HEK293 (cell line): ENCODE measurements around the gene ERN2.
A peak's percentile ranks its signal among the peaks of the same experiment; 100 is the strongest.

ENCODE experiments used
- FEZF1 ChIP-seq: fragments of 450-650 bp; formaldehyde crosslinking; IDR thresholded peaks from 2 replicates; pipeline ENCODE4 v1.5.1; 2016; ENCODE audit warnings: missing biosample characterization, missing genetic modification characterization
- GLIS1 ChIP-seq: fragments of 450-650 bp; formaldehyde crosslinking; IDR thresholded peaks from 2 replicates; pipeline ENCODE4 v1.5.1; 2016; ENCODE audit warnings: missing biosample characterization, missing genetic modification characterization
- KLF9 ChIP-seq: fragments of 450-650 bp; formaldehyde crosslinking; IDR thresholded peaks from 2 replicates; pipeline ENCODE4 v1.5.1; 2016; ENCODE audit warnings: missing biosample characterization, missing genetic modification characterization, low read depth
- MYNN ChIP-seq: fragments of 450-650 bp; formaldehyde crosslinking; IDR thresholded peaks from 2 replicates; pipeline ENCODE4 v1.5.1; 2016; ENCODE audit warnings: missing biosample characterization, missing genetic modification characterization, borderline replicate concordance
- REPIN1 ChIP-seq: fragments of 450-650 bp; formaldehyde crosslinking; IDR thresholded peaks from 2 replicates; pipeline ENCODE4 v1.5.1; 2017; ENCODE audit warnings: missing biosample characterization, missing genetic modification characterization, low read depth
- ZBTB17 ChIP-seq: fragments of 450-650 bp; formaldehyde crosslinking; IDR thresholded peaks from 2 replicates; pipeline ENCODE4 v1.5.1; 2016; ENCODE audit warnings: missing biosample characterization, missing genetic modification characterization
- ZFP3 ChIP-seq: fragments of 450-650 bp; formaldehyde crosslinking; IDR thresholded peaks from 2 replicates; pipeline ENCODE4 v1.5.1; 2016; ENCODE audit warnings: low read depth, missing biosample characterization, missing genetic modification characterization
- ZNF10 ChIP-seq: fragments of 450-650 bp; formaldehyde crosslinking; IDR thresholded peaks from 2 replicates; pipeline ENCODE4 v1.5.1; 2017; ENCODE audit warnings: missing biosample characterization, missing genetic modification characterization
- ZNF112 ChIP-seq: fragments of 450-650 bp; formaldehyde crosslinking; IDR thresholded peaks from 2 replicates; pipeline ENCODE4 v1.5.0; 2017; ENCODE audit warnings: missing biosample characterization, missing genetic modification characterization
- ZNF2 ChIP-seq: fragments of 450-650 bp; formaldehyde crosslinking; IDR thresholded peaks from 2 replicates; pipeline ENCODE4 v1.5.1; 2016; ENCODE audit warnings: missing biosample characterization, missing genetic modification characterization
- ZNF221 ChIP-seq: fragments of 450-650 bp; formaldehyde crosslinking; IDR thresholded peaks from 2 replicates; pipeline ENCODE4 v1.5.1; 2017; ENCODE audit warnings: missing biosample characterization, missing genetic modification characterization, borderline replicate concordance
- ZNF239 ChIP-seq: fragments of 450-650 bp; formaldehyde crosslinking; IDR thresholded peaks from 2 replicates; pipeline ENCODE4 v1.5.1; 2016; ENCODE audit warnings: missing biosample characterization, missing genetic modification characterization
- ZNF426 ChIP-seq: fragments of 450-650 bp; formaldehyde crosslinking; IDR thresholded peaks from 2 replicates; pipeline ENCODE4 v1.5.1; 2017; ENCODE audit warnings: missing biosample characterization, missing genetic modification characterization, mild to moderate bottlenecking, inconsistent platforms, moderate library complexity
- ZNF433 ChIP-seq: fragments of 450-650 bp; formaldehyde crosslinking; IDR thresholded peaks from 2 replicates; pipeline ENCODE4 v1.5.1; 2016; ENCODE audit warnings: missing biosample characterization, missing genetic modification characterization, low read depth
- ZNF501 ChIP-seq: fragments of 450-650 bp; formaldehyde crosslinking; IDR thresholded peaks from 2 replicates; pipeline ENCODE4 v1.5.1; 2016; ENCODE audit warnings: missing biosample characterization, missing genetic modification characterization
- ZNF623 ChIP-seq: fragments of 450-650 bp; formaldehyde crosslinking; IDR thresholded peaks from 2 replicates; pipeline ENCODE4 v1.5.1; 2016; ENCODE audit warnings: missing biosample characterization, missing genetic modification characterization
- ZNF629 ChIP-seq: fragments of 450-650 bp; formaldehyde crosslinking; IDR thresholded peaks from 2 replicates; pipeline ENCODE4 v1.5.1; 2017; ENCODE audit warnings: missing biosample characterization, missing genetic modification characterization
- TF ChIP-seq, protein P1 (sequence below): fragments of 450-650 bp; formaldehyde crosslinking; IDR thresholded peaks from 2 replicates; pipeline ENCODE4 v1.5.1; 2016; ENCODE audit warnings: missing biosample characterization, missing genetic modification characterization
- TF ChIP-seq, protein P2 (sequence below): fragments of 450-650 bp; formaldehyde crosslinking; IDR thresholded peaks from 2 replicates; pipeline ENCODE4 v1.5.1; 2016; ENCODE audit warnings: missing biosample characterization, missing genetic modification characterization
- TF ChIP-seq, protein P3 (sequence below): fragments of 450-650 bp; formaldehyde crosslinking; IDR thresholded peaks from 2 replicates; pipeline ENCODE4 v1.5.1; 2016; ENCODE audit warnings: missing biosample characterization, missing genetic modification characterization
- TF ChIP-seq, protein P4 (sequence below): fragments of 450-650 bp; formaldehyde crosslinking; IDR thresholded peaks from 2 replicates; pipeline ENCODE4 v1.5.1; 2016; ENCODE audit warnings: missing biosample characterization, missing genetic modification characterization
- TF ChIP-seq, protein P5 (sequence below): fragments of 450-650 bp; formaldehyde crosslinking; IDR thresholded peaks from 2 replicates; pipeline ENCODE4 v1.5.1; 2016; ENCODE audit warnings: missing biosample characterization, missing genetic modification characterization

Gene ERN2

DNA sequence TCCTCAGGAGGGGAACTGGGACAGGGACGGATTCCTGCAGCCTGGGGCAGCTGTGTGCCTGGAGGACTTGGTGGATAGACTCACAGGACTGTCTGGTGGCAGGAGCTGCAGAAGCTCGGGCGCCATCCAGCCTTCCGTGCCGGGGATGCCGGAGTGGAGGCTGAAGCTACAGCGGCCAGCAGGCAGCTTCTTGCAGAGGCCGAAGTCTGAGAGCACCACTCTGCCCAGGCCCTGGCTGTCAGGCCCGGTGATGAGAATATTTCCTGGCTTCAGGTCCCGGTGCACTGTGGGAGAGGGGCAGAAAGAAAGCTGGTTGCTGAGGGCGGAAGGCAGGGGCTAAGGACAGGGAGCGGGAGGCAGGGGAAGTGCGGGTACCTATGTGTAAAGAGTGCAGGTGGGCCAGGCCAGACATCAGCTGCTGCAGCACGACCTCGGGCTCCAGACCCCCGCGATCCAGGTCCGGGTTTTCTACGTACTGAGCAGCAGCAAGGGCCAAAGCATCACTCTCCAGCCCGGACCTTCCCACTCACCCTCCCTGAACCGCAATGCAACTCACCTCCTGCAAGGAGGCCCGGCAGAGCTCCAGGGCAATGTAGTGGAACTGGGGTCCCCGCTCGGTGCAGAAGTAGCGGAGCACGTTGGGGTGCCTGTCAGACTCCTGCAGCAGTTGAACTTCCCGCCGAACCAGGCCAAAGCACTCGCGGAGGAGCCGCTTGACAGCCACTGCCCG lies 18.2 kb downstream of the ERN2 start (continued):
- TF ChIP-seq REPIN1, result no peak
- peak; percentile 46; the same call in 1 of the 2 replicates for TF ChIP-seq ZNF10 (tag by site-specific recombination)
- no peak for TF ChIP-seq ZFP3 (tag by site-specific recombination)
- TF ChIP-seq, protein P1, sequence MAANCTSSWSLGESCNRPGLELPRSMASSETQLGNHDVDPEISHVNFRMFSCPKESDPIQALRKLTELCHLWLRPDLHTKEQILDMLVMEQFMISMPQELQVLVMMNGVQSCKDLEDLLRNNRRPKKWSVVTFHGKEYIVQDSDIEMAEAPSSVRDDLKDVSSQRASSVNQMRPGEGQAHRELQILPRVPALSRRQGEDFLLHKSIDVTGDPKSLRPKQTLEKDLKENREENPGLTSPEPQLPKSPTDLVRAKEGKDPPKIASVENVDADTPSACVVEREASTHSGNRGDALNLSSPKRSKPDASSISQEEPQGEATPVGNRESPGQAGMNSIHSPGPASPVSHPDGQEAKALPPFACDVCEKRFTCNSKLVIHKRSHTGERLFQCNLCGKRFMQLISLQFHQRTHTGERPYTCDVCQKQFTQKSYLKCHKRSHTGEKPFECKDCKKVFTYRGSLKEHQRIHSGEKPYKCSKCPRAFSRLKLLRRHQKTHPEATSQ (tag by site-specific recombination), result 0 out of 2 replicates have a peak, but pooled peaks have one; percentile 24
- peak; percentile 33; the same call in 1 of the 2 replicates for TF ChIP-seq GLIS1 (tag by site-specific recombination)
- TF ChIP-seq, protein P2, sequence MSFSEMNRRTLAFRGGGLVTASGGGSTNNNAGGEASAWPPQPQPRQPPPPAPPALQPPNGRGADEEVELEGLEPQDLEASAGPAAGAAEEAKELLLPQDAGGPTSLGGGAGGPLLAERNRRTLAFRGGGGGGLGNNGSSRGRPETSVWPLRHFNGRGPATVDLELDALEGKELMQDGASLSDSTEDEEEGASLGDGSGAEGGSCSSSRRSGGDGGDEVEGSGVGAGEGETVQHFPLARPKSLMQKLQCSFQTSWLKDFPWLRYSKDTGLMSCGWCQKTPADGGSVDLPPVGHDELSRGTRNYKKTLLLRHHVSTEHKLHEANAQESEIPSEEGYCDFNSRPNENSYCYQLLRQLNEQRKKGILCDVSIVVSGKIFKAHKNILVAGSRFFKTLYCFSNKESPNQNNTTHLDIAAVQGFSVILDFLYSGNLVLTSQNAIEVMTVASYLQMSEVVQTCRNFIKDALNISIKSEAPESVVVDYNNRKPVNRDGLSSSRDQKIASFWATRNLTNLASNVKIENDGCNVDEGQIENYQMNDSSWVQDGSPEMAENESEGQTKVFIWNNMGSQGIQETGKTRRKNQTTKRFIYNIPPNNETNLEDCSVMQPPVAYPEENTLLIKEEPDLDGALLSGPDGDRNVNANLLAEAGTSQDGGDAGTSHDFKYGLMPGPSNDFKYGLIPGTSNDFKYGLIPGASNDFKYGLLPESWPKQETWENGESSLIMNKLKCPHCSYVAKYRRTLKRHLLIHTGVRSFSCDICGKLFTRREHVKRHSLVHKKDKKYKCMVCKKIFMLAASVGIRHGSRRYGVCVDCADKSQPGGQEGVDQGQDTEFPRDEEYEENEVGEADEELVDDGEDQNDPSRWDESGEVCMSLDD (tag by site-specific recombination), result no peak
- TF ChIP-seq ZNF623, result no peak
- no peak for TF ChIP-seq ZNF221 (tag by site-specific recombination)
- no peak for TF ChIP-seq MYNN (tag by site-specific recombination)
- 0 out of 2 replicates have a peak, but pooled peaks have one; percentile 38 for TF ChIP-seq ZNF2 (tag by site-specific recombination)
- no peak for TF ChIP-seq ZNF501 (tag by site-specific recombination)
- TF ChIP-seq, protein P3, sequence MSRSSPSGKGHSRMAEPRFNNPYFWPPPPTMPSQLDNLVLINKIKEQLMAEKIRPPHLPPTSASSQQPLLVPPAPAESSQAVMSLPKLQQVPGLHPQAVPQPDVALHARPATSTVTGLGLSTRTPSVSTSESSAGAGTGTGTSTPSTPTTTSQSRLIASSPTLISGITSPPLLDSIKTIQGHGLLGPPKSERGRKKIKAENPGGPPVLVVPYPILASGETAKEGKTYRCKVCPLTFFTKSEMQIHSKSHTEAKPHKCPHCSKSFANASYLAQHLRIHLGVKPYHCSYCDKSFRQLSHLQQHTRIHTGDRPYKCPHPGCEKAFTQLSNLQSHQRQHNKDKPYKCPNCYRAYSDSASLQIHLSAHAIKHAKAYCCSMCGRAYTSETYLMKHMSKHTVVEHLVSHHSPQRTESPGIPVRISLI (tag by site-specific recombination), result no peak
- TF ChIP-seq ZNF426 (tag by site-specific recombination), result no peak
- TF ChIP-seq, protein P4, sequence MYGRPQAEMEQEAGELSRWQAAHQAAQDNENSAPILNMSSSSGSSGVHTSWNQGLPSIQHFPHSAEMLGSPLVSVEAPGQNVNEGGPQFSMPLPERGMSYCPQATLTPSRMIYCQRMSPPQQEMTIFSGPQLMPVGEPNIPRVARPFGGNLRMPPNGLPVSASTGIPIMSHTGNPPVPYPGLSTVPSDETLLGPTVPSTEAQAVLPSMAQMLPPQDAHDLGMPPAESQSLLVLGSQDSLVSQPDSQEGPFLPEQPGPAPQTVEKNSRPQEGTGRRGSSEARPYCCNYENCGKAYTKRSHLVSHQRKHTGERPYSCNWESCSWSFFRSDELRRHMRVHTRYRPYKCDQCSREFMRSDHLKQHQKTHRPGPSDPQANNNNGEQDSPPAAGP (tag by site-specific recombination), result peak; percentile 82
- 0 out of 2 replicates have a peak, but pooled peaks have one; percentile 22 for TF ChIP-seq ZNF629 (tag by site-specific recombination)
- no peak for TF ChIP-seq ZNF112 (tag by site-specific recombination)
- no peak for TF ChIP-seq FEZF1
- TF ChIP-seq KLF9 (tag by site-specific recombination), result no peak
- no peak for TF ChIP-seq ZNF239 (tag by site-specific recombination)
- no peak for TF ChIP-seq ZNF433 (tag by site-specific recombination)
- TF ChIP-seq, protein P5, sequence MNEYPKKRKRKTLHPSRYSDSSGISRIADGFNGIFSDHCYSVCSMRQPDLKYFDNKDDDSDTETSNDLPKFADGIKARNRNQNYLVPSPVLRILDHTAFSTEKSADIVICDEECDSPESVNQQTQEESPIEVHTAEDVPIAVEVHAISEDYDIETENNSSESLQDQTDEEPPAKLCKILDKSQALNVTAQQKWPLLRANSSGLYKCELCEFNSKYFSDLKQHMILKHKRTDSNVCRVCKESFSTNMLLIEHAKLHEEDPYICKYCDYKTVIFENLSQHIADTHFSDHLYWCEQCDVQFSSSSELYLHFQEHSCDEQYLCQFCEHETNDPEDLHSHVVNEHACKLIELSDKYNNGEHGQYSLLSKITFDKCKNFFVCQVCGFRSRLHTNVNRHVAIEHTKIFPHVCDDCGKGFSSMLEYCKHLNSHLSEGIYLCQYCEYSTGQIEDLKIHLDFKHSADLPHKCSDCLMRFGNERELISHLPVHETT (tag by site-specific recombination), result no peak
- TF ChIP-seq ZBTB17, result peak; percentile 75
